Spleen (tissue), 3 donors: Measurements from ENCODE around the gene CNBD2.

Experiments used
- POLR2A ChIP-seq, 3 donors: fragments of 450-650 bp; IDR thresholded peaks; one replicate each; pipeline ENCODE4 v1.5.1; 2017; ENCODE audit warnings: antibody characterized with exemption in 3 of 3, mild to moderate bottlenecking in 1 of 3
- POLR2AphosphoS5 ChIP-seq, 3 donors: sonication (generic); formaldehyde crosslinking; IDR thresholded peaks; one replicate each; pipeline ENCODE4 v1.5.1; 2017; ENCODE audit warnings: antibody characterized with exemption in 3 of 3

GRCh38 chr20:36043892-36044515 is 75.6 kb downstream of the CNBD2 start:
- no peak for TF ChIP-seq POLR2A (IDR thresholded peaks at IDR 0.05)
- TF ChIP-seq POLR2AphosphoS5 (IDR thresholded peaks at IDR 0.05), result no peak
